SJCRH30 (cell line): ENCODE data around the gene GARNL3. TPM values are rescaled to one million over a fixed set of nuclear protein-coding genes. Genes with fewer than 3 reads are reported as not detected.
A peak's percentile ranks its signal among the peaks of the same experiment; 100 is the strongest.

ENCODE experiments used
- DNase-seq, 2 experiments: peaks; one replicate each; pipeline ENCODE4 v3.0.0-alpha.2; 2015 to 2020
- H3K27ac ChIP-seq: fragments of 250-450 bp; sonication (Bioruptor Pico); 2 replicates; pipeline ENCODE4 v1.5.1; 2020; ENCODE audit warnings: mild to moderate bottlenecking, moderate library complexity
- H3K27me3 ChIP-seq: fragments of 250-450 bp; sonication (Bioruptor Pico); 2 replicates; pipeline ENCODE4 v1.5.1; 2020; ENCODE audit warnings: mild to moderate bottlenecking, moderate library complexity
- H3K36me3 ChIP-seq: fragments of 250-450 bp; sonication (Bioruptor Pico); 2 replicates; pipeline ENCODE4 v1.5.1; 2020; ENCODE audit warnings: mild to moderate bottlenecking, moderate library complexity
- H3K4me1 ChIP-seq: fragments of 250-450 bp; sonication (Bioruptor Pico); 2 replicates; pipeline ENCODE4 v1.5.1; 2020; ENCODE audit warnings: mild to moderate bottlenecking, moderate library complexity
- H3K4me3 ChIP-seq: fragments of 250-450 bp; sonication (Bioruptor Pico); 2 replicates; pipeline ENCODE4 v1.5.1; 2020; ENCODE audit warnings: mild to moderate bottlenecking, moderate library complexity
- H3K9me3 ChIP-seq: fragments of 250-450 bp; sonication (Bioruptor Pico); replicated peaks from 2 replicates; pipeline ENCODE4 v1.5.1; 2020; ENCODE audit warnings: mild to moderate bottlenecking, moderate library complexity
- total RNA-seq: library from RNA; depleted of rRNA; stranded (reverse); fragments of >200 nt; shearing (Covaris generic); gene quantifications from 2 replicates; pipeline ENCODE4 v1.2.3, GENCODE V29; 2014

The GARNL3 gene
- total RNA-seq, 1 experiment from 2014 or later, result 4.6 TPM

GRCh38 chr9:127356906-127357305, 92.3 kb downstream of the GARNL3 start:
- Histone ChIP-seq H3K36me3 (no peaks in the 10 kb centered on the region), H3K27ac (no peak overlapping the region), H3K4me1 (peaks cover 35% of the 10 kb centered on the region), H3K27me3 (no peaks in the 10 kb centered on the region), H3K4me3 (no peak overlapping the region), H3K9me3 (no peaks in the 10 kb centered on the region)
- DNase-seq, result no peak

GRCh38 chr9:127358023-127358535, 93.5 kb downstream of the GARNL3 start:
- Histone ChIP-seq H3K36me3 (no peaks in the 10 kb centered on the region), H3K9me3 (no peaks in the 10 kb centered on the region), H3K27ac (no peak overlapping the region), H3K4me3 (no peak overlapping the region), H3K4me1 (peaks cover 33% of the 10 kb centered on the region), H3K27me3 (no peaks in the 10 kb centered on the region)
- DNase-seq, result no peak

- H3K36me3 ChIP-seq, result no peaks in the 10 kb centered on the region
- no peak for DNase-seq
- no peaks in the 10 kb centered on the region for H3K9me3 ChIP-seq
- H3K4me3 ChIP-seq, result no peak overlapping the region
- no peak overlapping the region for H3K27ac ChIP-seq
- no peaks in the 10 kb centered on the region for H3K27me3 ChIP-seq
- peaks cover 26% of the 10 kb centered on the region for H3K4me1 ChIP-seq
Measured at GRCh38 chr9:127358770-127359169, 94.2 kb downstream of the GARNL3 start.

- Histone ChIP-seq H3K27me3 (no peaks in the 10 kb centered on the region), H3K4me1 (peaks cover 17% of the 10 kb centered on the region), H3K36me3 (no peaks in the 10 kb centered on the region), H3K9me3 (no peaks in the 10 kb centered on the region), H3K27ac (no peak overlapping the region), H3K4me3 (no peak overlapping the region)
- no peak for DNase-seq
Measured at GRCh38 chr9:127360250-127360649, 95.7 kb downstream of the GARNL3 start.

- Histone ChIP-seq H3K27ac (no peak overlapping the region), H3K4me1 (peaks cover 17% of the 10 kb centered on the region), H3K9me3 (no peaks in the 10 kb centered on the region), H3K36me3 (no peaks in the 10 kb centered on the region), H3K4me3 (no peak overlapping the region), H3K27me3 (no peaks in the 10 kb centered on the region)
- peak; percentile 62 to 80 for DNase-seq
Measured at GRCh38 chr9:127360829-127361228, 96.3 kb downstream of the GARNL3 start.

GRCh38 chr9:127361561-127361960, 97.0 kb downstream of the GARNL3 start:
- H3K36me3 ChIP-seq, result no peaks in the 10 kb centered on the region
- H3K4me1 ChIP-seq, result peaks cover 17% of the 10 kb centered on the region
- peak overlapping the region; percentile 30 for H3K27ac ChIP-seq
- H3K9me3 ChIP-seq, result no peaks in the 10 kb centered on the region
- H3K4me3 ChIP-seq, result no peak overlapping the region
- peak; percentile 61 to 79 for DNase-seq
- H3K27me3 ChIP-seq, result no peaks in the 10 kb centered on the region

GRCh38 chr9:127362829-127363228, 98.3 kb downstream of the GARNL3 start:
- Histone ChIP-seq H3K9me3 (no peaks in the 10 kb centered on the region), H3K4me1 (peaks cover 17% of the 10 kb centered on the region), H3K4me3 (no peak overlapping the region), H3K27ac (no peak overlapping the region), H3K36me3 (no peaks in the 10 kb centered on the region), H3K27me3 (no peaks in the 10 kb centered on the region)
- no peak for DNase-seq

- peaks cover 17% of the 10 kb centered on the region for H3K4me1 ChIP-seq
- no peak for DNase-seq
Measured at GRCh38 chr9:127365461-127365860, 100.9 kb downstream of the GARNL3 start.

GRCh38 chr9:127366594-127366993, 102.0 kb downstream of the GARNL3 start:
- Histone ChIP-seq H3K4me3 (no peak overlapping the region), H3K9me3 (no peaks in the 10 kb centered on the region), H3K27me3 (peaks cover 4% of the 10 kb centered on the region; the same call in 1 of the 2 replicates), H3K4me1 (peaks cover 8% of the 10 kb centered on the region), H3K27ac (no peak overlapping the region), H3K36me3 (no peaks in the 10 kb centered on the region)
- DNase-seq, result no peak

More at GRCh38 chr9:127365461-127365860, 100.9 kb downstream of the GARNL3 start:
- peaks cover 4% of the 10 kb centered on the region; the same call in 1 of the 2 replicates for H3K27me3 ChIP-seq
- no peak overlapping the region for H3K4me3 ChIP-seq
- no peak overlapping the region for H3K27ac ChIP-seq
- H3K9me3 ChIP-seq, result no peaks in the 10 kb centered on the region
- H3K36me3 ChIP-seq, result no peaks in the 10 kb centered on the region

- no peak overlapping the region for H3K4me3 ChIP-seq
- H3K36me3 ChIP-seq, result no peaks in the 10 kb centered on the region
- DNase-seq, result no peak
- H3K27ac ChIP-seq, result no peak overlapping the region
- no peaks in the 10 kb centered on the region for H3K4me1 ChIP-seq
- peaks cover 4% of the 10 kb centered on the region; the same call in 1 of the 2 replicates for H3K27me3 ChIP-seq
- no peaks in the 10 kb centered on the region for H3K9me3 ChIP-seq
Measured at GRCh38 chr9:127368852-127369402, 104.4 kb downstream of the GARNL3 start.

GRCh38 chr9:127369428-127369827, 104.9 kb downstream of the GARNL3 start:
- no peak for DNase-seq
- peaks cover 4% of the 10 kb centered on the region; the same call in 1 of the 2 replicates for H3K27me3 ChIP-seq
- no peaks in the 10 kb centered on the region for H3K9me3 ChIP-seq
- H3K36me3 ChIP-seq, result no peaks in the 10 kb centered on the region
- H3K4me1 ChIP-seq, result no peaks in the 10 kb centered on the region
- no peak overlapping the region for H3K4me3 ChIP-seq
- H3K27ac ChIP-seq, result no peak overlapping the region

- Histone ChIP-seq H3K27me3 (peaks cover 4% of the 10 kb centered on the region; the same call in 1 of the 2 replicates), H3K27ac (no peak overlapping the region), H3K4me1 (no peaks in the 10 kb centered on the region), H3K36me3 (no peaks in the 10 kb centered on the region), H3K9me3 (no peaks in the 10 kb centered on the region), H3K4me3 (no peak overlapping the region)
- no peak for DNase-seq
Measured at GRCh38 chr9:127370147-127370579, 105.6 kb downstream of the GARNL3 start.

- H3K27me3 ChIP-seq, result peaks cover 4% of the 10 kb centered on the region; the same call in 1 of the 2 replicates
- H3K4me3 ChIP-seq, result no peak overlapping the region
- H3K4me1 ChIP-seq, result no peaks in the 10 kb centered on the region
- H3K36me3 ChIP-seq, result no peaks in the 10 kb centered on the region
- no peak for DNase-seq
- H3K9me3 ChIP-seq, result no peaks in the 10 kb centered on the region
- no peak overlapping the region for H3K27ac ChIP-seq
Measured at GRCh38 chr9:127370672-127371648, 106.4 kb downstream of the GARNL3 start.

- H3K27me3 ChIP-seq, result no peaks in the 10 kb centered on the region; the same call in none of the 2 replicates
- peaks cover 5% of the 10 kb centered on the region; the same call in 1 of the 2 replicates for H3K9me3 ChIP-seq
- H3K36me3 ChIP-seq, result no peaks in the 10 kb centered on the region
- H3K4me1 ChIP-seq, result no peaks in the 10 kb centered on the region
- no peak for DNase-seq
- no peak overlapping the region for H3K27ac ChIP-seq
- no peak overlapping the region for H3K4me3 ChIP-seq
Measured at GRCh38 chr9:127380479-127380878, 115.9 kb downstream of the GARNL3 start.

GRCh38 chr9:127382541-127382940, 118.0 kb downstream of the GARNL3 start:
- Histone ChIP-seq H3K9me3 (peaks cover 5% of the 10 kb centered on the region; the same call in 1 of the 2 replicates), H3K4me3 (no peak overlapping the region), H3K27ac (no peak overlapping the region), H3K27me3 (no peaks in the 10 kb centered on the region; the same call in none of the 2 replicates), H3K36me3 (no peaks in the 10 kb centered on the region), H3K4me1 (no peaks in the 10 kb centered on the region)
- DNase-seq, result no peak
